Upper lobe of left lung (tissue), 4 donors: Measurements from ENCODE around the gene SAMD3.
"Not testable (repeated sequence)": the region's sequence is repeated elsewhere in the genome, so short reads cannot be mapped to it uniquely, and the experiment has no call there.

Source experiments
- CTCF ChIP-seq, 6 experiments: fragments of 450-650 bp in 4 of 6; fragments of 200-600 bp in 2 of 6; sonication (generic) in 2 of 6; IDR thresholded peaks; one replicate each; pipeline ENCODE4 v1.5.1; 2016 to 2019; ENCODE audit warnings: antibody characterized with exemption in 6 of 6
- POLR2AphosphoS5 ChIP-seq, 2 donors: sonication (generic); formaldehyde crosslinking; IDR thresholded peaks; one replicate each; pipeline ENCODE4 v1.5.1; 2017; ENCODE audit warnings: antibody characterized with exemption in 2 of 2

- not testable (repeated sequence) for TF ChIP-seq CTCF, POLR2AphosphoS5 (IDR thresholded peaks at IDR 0.05)
These were observed 37.3 kb upstream of the SAMD3 start for GRCh38 chr6:130260050-130260462.
